HTR-8/SVneo (cell line): ENCODE measurements around the gene OVAAL.

Experiments
- DNase-seq: peaks from one replicate; pipeline ENCODE4 v3.0.0; 2011; ENCODE audit warnings: low spot score, mixed read lengths; ENCODE audit not compliant: insufficient read length
- FAIRE-seq: peaks from 2 replicates; lab custom pipeline; 2011; peaks lifted over from hg19 to GRCh38; lab: Jason Lieb, UNC

Gene OVAAL

DNA sequence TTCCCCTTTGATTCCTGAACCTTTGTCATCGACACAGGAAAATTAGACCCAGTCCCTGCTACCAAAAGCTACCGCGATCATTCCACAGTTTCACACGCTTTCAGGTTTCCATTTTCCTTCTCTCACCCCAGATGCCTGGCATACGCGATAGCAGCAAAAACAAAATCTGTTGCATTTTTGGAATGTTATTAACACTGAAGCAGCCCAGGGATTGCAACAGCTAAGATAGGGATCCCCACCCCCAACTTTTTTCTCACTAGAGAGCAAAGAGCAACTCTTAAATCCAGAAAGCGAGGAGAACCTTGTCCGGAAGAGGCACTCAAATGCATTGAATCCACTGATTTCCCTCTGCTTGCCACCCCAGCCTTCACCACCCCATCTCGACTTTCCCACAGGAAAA is 8.9 kb downstream of the OVAAL start:
- DNase-seq (no peak), FAIRE-seq (no peak)

DNA sequence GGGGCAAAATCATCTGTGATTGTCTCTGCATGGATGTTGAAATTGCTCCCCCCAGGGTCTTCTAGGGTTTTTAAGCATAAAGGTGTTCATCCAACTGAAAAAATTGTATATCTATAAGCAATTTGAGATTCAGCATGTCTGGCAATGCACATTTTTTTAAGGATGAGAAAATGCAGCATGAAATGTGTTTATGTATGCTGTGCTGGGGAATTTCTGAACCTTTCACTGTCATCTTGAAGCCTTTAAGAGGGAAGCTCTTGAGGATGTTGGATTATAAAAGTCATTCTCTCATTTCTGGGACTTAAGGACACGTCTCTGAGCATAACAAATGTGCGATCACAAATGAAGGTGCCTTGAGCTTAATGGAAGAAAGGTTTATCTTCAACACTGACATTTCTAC is 9.4 kb downstream of the OVAAL start:
- FAIRE-seq (no peak), DNase-seq (no peak)

DNA sequence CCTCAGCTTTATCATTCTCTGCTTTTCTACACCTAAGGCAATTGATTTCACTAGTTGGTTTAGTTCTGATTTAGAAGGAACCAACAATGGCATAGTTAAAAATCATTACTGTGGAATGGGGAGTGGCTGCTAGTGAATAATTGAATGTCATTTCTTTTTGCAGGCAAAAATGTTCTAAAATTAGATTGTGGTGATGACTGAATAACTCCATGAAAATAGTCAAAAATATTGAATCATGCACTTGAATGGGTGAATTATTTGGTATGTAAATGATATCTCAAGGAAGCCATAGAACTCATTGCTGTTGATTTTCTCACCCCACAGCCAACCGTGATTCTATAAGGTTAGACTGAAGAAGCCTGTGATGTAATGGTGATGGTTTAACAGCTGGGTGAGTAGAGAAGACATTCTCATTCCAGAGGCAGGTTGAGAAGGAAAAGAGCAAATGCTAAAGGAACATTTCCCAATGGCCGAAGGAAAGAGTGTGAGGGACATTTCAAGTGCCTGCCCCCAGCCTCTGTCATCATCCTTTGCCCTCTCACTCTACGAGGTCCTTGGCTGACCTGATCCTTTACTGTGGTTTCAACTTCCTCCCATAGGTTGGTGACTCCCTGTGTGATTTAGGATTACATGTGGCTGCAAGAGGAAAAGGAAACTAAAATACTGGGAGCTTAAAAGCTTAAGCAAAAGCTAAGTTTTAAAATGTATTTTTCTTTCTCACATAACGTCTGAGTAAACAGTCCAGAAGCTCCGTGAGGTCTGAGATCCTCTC is 12.5 kb downstream of the OVAAL start:
- DNase-seq (no peak), FAIRE-seq (no peak)

DNA sequence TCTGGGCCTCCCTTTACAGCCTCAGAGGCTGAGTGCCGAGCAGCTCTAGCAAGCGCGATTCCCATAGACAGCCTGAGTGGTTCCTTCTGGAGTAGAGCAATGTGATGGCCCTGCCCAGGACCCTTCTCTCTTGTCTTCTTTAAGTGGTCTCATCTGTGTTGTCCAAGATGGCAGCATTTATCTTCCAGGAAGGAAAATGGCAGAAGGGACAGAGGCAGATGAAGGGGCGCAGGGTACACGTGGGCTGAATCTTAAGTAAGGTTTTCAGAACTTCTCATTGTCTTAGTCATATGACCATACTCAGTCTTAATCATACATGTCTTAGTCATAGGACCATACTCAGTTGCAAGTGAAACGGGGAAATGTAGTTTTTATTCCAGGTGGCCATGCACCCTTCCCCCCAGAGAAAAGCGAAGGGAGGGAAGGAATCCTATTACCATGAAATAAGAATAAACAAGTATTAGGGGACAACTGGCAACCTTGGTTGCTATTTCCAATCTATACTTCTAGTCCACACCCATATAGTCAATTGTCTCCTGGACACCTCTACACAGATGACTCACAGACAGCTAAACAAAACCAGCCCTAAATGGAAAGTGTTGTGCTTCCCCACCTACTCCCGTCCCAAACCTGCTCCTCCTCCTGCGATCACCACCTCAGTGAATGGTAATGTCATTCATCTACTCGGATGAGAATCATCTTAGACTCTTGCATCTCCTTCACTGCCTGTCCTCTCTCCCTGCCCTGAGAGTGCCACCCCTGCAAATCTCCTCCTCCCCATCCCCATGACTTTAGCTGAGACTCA is 13.3 kb downstream of the OVAAL start:
- DNase-seq, result no peak
- FAIRE-seq, result no peak

DNA sequence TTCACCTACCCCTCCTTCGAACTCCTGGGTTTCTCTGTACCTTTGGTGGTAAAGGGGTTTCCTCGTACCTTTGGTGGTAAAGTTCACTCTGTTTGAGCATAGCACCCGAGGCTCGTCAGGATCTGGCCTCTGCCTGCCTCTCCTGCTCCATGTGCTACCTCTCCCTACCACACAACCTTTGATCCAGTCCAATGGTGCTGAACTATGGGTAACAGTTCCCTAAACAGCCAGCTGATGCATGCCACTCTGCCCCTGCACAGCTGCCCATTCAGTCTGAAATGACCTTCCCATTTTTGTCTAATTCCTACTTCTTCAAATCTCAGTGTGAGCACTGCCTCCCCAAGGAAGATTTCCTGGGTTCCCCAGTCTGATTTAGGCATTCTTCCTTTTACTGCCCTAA is 14.0 kb downstream of the OVAAL start:
- FAIRE-seq (no peak), DNase-seq (no peak)

DNA sequence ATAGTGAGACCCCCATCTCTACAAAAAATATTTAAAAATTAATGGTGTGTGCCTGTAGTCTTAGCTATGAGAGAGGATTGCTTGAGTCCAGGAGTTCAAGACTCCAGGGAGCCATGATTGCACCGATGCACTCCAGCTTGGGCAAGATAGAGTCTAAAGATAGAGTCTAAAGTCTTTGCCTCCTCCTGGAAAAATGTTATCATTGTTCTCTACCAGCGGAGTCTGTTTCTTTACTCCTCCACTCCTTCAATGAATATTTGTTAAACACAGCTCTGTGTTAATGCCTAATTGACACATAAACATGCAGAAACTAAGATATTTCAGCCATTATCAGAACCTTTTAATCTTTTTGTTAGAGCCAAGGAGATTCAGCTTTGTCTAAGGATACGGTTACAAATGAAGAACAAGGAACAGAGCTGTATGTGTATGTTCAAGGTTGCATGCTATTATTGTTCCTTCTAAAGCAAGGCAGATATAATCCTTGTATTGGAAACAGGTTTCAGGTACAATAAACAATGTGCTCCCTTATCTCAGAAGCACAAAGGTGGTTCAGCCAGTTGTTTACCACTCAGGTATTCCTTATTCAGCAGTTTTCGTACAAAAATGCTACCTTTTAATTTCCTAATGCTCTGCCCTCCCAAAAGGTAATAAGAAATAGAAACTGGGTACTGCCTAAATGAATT is 15.4 kb downstream of the OVAAL start:
- no peak for DNase-seq
- no peak for FAIRE-seq

GRCh38 chr1:180577361-180577760 is 18.6 kb downstream of the OVAAL start:
- DNase-seq (no peak), FAIRE-seq (no peak)

DNA sequence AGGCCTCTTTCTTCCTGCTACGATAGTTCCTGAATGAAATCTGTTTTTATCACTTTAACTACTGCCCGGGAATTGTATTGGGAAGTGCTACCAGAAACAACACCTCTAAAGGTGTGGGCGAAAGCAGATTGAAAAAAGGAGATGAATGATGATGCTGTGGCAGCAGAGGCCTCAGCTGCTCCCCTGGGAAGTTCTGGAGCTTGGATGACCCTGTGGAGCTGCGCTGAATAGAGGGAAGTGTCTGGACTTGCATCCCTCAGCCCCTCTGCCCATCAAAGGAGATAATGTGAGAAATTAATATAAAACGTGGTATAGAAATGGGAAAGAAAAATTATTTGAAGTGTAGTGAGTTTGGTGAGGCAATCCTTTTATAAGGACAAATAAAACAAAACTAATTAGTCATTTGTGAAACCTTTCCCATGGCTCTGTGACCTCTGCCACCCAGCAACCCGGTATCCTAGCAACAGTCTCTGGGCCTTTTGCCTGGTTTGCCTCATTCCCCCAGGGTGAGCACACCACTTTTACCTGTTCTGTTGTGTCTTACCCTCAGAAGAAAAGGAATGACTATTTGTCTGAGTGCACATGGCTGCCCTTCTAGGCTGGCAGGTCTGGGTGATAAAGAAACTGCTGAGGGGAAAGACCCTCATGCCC is 21.3 kb downstream of the OVAAL start:
- no peak for DNase-seq
- FAIRE-seq, result no peak

- FAIRE-seq, result no peak
- no peak for DNase-seq
Measured at GRCh38 chr1:180581635-180582039, 22.9 kb downstream of the OVAAL start.

DNA sequence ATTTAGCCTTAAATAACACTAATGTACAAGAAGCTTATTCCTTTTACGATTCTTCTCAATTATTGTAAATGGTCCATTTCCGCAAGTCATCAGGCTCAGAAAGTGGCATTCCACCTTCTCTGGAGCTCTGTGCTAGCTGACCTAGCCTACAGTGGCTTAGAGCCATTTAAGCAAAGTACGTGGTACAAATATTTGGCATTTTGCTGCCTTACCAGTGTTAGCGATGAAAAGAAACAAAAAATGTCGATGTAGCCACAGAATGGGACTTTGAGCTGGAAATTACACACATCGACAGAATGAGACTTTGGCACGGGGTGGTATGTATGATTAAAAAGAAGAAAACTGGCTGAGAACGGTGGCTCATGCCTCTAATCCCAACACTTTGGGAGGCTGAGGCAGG is 26.1 kb downstream of the OVAAL start:
- DNase-seq (no peak), FAIRE-seq (no peak)

DNA sequence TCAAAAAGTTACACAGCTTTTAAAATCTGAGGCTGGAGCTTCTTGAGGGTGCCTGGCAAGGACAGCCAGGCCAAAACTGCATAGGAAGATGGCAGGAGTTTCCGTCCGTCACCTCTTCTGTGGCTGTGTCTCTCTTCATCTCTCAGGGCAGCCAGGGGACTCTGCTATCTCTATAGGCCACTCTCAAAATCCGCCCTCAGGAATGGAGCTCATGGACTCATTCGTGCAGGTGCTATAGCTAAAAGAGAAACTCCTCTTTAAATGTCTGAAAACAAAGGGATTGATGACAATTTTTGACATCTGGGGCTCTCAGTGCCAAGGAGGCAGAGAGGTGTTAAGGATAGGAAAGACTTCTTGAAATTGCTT is 27.2 kb downstream of the OVAAL start:
- no peak for FAIRE-seq
- DNase-seq, result no peak

GRCh38 chr1:180586671-180587155 is 27.9 kb downstream of the OVAAL start:
- FAIRE-seq, result no peak
- DNase-seq, result peak; percentile 31

DNA sequence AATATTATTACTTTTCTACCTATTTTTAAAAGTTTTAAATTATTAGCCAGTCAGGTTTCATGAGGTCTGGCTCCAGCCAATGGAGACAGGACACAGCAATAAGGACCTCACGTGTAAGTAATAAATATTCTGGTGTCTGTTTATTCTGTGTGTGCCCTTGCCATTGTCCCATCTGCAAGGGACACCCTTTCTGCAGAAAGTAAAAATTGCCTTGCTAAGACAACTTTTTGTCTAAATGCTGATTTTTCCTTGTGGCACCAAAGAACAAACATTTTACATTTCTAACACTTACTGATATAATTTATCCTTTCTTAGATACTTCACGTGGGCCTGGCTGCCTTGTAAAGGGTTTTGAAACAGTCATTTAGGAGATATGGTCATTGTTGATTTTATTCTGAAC is 29.4 kb downstream of the OVAAL start:
- FAIRE-seq, result no peak
- no peak for DNase-seq

- FAIRE-seq (no peak), DNase-seq (no peak)
Measured at GRCh38 chr1:180590889-180591288, 32.1 kb downstream of the OVAAL start.

- DNase-seq (no peak), FAIRE-seq (no peak)
Measured at GRCh38 chr1:180593382-180593781, 34.6 kb downstream of the OVAAL start.

GRCh38 chr1:180594723-180595122 is 36.0 kb downstream of the OVAAL start:
- no peak for DNase-seq
- no peak for FAIRE-seq

DNA sequence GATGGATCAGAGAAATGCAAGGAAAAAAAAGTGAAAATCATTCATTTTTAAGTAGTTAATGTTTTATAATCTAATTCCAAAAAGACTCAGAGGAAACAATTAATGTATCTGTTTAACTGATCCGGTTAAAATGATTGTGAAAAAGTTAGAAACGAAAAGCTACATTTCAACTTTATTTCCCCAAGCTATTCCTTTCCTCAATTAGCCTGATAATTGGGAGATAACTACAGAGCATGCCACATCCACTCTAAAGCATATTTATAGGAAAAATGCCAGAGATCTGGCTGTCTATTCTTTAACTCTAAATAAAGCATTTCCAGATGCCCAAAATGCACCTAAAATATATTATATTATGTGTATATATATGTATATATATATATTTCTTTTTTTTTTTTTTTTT is 37.2 kb downstream of the OVAAL start:
- no peak for FAIRE-seq
- no peak for DNase-seq

DNA sequence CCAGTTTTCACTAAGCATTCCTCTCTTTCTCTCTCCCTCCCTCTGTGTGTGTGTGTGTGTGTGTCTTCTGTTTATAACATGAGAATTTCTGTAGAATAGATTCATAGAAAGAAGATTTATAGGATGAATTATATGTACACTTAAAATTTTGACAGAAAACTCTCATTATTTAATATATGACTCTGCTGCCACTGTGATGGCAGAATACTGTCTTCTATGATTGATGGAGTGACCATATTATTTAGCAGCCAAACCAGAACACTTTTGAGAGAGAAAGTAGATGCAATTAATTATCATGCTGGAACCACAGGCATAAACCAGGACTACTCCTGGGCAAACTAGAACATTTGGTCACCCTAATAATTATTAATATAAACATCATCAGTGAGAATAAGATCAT is 38.8 kb downstream of the OVAAL start:
- FAIRE-seq (no peak), DNase-seq (no peak)

DNA sequence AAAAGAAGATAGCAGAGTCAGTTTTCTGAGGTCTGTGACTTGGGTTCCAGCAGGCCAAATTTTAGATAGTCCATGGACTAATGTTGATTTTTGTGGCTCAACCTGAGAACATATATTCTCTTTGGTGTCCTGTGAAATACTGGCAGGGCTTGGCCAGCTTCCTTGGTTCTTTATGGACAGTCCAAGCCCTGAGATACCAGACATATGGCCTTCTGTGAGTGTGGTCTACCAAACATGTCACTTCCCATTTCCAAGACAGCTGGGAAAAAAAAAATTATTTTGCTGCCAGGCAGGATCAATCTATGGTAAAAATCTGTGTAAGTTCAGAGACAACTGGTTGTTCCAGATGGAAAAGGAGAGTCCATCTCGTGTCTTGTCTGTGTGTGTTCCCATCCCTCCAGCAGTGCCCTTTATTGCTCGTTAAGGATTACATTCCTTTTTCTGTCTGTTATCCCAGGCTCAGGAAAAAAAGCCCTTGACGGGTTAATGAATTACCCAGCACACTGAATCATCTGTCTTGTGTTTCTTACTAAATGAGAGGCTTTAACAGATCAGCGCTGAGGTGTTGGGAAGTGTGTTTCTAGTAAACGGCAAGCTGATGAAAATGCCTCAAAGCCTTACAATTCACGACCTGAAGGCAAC is 39.7 kb downstream of the OVAAL start:
- FAIRE-seq (no peak), DNase-seq (no peak)

- no peak for DNase-seq
- FAIRE-seq, result no peak
Measured at GRCh38 chr1:180600343-180600742, 41.6 kb downstream of the OVAAL start.
